ENCODE measurements around the gene DIAPH3. TPM values are rescaled to one million over a fixed set of nuclear protein-coding genes. Genes with fewer than 3 reads are reported as not detected.

Gene DIAPH3
- polyA plus RNA-seq, 6 donors from 2014 or later: not detected

DNA sequence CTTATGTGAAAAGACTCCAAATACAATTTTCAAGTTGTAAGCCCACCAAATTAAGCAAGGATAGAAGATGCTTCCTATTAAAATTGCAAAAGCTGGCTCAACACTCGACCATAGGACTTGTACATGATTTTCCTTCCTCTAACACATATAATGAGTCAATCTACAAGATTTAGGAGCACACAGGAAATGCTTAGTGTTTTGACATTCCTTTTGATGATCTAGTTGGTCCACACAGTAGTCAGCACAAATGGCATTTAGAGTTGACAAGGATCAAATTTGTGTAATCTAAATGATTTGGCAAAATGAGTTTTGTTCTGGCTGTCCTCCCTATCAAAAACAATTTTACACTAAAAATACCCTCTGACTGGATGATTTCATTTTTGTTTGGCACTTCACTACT, 340.2 kb downstream of the DIAPH3 start:
- no peak overlapping the region for H3K4me3 Mint-ChIP-seq
- H3K27me3 Mint-ChIP-seq: no peaks in the 10 kb centered on the region
- ATAC-seq (ENCODE audit: low read depth in 2 of 2) (no peak), DNase-seq (no peak)
- no peaks in the 10 kb centered on the region for H3K4me1 Mint-ChIP-seq
- H3K36me3 Mint-ChIP-seq: no peaks in the 10 kb centered on the region
- H3K27ac Mint-ChIP-seq: no peak overlapping the region
- peaks cover 0 to 2% (median 0%) of the 10 kb centered on the region in 7 donors for H3K9me3 Mint-ChIP-seq

DNA sequence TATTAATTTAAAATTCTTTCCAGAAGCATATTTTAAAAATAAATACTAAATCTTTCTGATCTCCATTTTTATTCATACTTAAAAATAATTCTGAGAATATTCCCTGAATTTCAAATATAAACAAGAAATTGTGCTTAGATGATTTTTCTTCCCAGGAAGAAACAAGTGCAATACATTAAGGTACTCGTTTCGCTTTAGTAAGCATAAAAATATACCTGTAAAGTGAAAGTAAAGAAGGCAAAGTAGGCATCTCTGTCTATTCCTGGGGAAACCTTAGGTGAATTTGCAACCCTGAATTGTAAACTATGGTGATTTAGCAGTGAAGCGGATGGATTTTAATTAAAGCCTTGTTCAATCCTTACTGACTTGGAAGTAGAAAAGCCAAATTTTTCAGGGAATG, 354.2 kb downstream of the DIAPH3 start:
- Mint-ChIP-seq H3K9me3 (no peaks in the 10 kb centered on the region), H3K4me3 (no peak overlapping the region), H3K36me3 (no peaks in the 10 kb centered on the region), H3K27me3 (no peaks in the 10 kb centered on the region), H3K4me1 (no peaks in the 10 kb centered on the region), H3K27ac (no peak overlapping the region)
- no peak for ATAC-seq (ENCODE audit: low read depth in 2 of 2)
- DNase-seq: no peak

DNA sequence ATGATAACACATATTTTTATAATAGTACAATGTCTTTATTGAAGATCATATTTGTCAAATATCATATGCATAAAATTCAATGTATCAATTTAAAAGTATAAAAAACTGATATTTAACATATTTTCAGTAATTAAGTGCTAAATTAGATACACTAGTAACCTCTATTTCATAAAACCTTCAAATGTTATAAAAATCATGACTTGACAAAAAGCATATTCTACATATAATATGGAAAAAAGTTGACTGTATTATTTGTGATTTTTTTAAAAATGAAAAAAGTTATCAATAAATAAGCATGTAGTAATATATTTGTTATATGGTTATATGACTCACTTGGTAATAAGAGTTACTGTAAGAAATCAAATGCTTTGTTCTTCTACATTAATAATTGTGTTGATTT, 356.9 kb downstream of the DIAPH3 start:
- Mint-ChIP-seq H3K9me3 (no peaks in the 10 kb centered on the region), H3K36me3 (no peaks in the 10 kb centered on the region), H3K4me3 (no peak overlapping the region), H3K4me1 (no peaks in the 10 kb centered on the region), H3K27me3 (no peaks in the 10 kb centered on the region), H3K27ac (no peak overlapping the region)
- DNase-seq: no peak
- ATAC-seq (ENCODE audit: low read depth in 2 of 2): no peak

DNA sequence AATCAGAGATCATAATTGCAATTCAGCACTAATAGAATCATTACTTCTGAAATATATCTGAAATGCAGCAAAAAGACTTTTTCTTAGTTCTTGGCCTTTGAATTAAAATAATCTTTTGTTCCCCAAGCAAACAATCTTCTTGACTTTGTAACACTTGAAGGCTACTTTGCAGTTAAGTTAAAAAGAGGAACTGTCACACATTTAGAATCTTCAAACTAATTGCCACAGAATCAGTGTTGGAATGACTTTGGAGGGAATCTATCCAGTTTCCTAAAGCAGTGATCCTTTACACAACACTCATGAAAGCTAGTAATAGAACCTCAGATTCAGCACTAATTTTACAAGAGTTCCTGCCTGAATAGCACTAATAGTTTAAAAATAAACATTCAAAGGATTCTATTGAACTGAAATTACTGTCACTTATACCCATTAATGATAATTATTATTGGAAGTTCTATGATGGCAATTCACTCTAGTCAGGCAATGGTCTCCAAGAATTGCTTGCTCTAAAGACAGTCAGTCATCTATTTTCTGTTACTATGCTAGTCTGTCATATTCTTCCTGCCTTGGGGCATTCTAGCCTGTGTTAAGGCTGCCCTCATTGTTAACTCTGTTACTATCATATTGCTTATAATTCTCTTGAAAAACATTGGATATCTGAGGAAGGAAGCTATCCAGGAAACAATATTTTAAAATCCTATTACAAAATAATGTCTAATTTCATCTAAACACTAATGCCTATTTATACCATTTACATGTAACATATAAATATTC, 362.4 kb downstream of the DIAPH3 start:
- Mint-ChIP-seq H3K4me3 (no peak overlapping the region), H3K27ac (no peak overlapping the region), H3K4me1 (no peaks in the 10 kb centered on the region), H3K9me3 (no peaks in the 10 kb centered on the region), H3K36me3 (no peaks in the 10 kb centered on the region), H3K27me3 (no peaks in the 10 kb centered on the region)
- DNase-seq: no peak
- ATAC-seq (ENCODE audit: low read depth in 2 of 2): no peak

DNA sequence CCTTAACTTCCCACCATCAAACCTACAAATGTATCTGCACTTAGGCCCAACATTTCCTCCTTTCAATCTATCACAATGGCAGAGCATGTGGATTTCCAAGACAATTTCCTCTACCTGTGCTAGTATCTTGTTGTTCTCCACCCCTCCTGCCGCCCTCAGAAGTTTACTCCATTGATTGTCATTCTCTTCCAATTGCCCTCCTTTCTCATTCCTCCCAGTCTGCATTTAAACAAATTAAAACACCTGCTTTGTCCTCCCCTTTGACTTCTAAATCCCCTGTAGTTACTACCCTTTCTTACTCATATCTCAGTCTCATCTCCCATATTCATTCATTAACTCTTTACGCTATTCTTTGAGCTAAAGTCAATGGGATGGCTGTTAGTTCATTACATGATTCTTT, 370.6 kb downstream of the DIAPH3 start:
- DNase-seq (no peak), ATAC-seq (ENCODE audit: low read depth in 2 of 2) (no peak)
- Mint-ChIP-seq H3K9me3 (no peaks in the 10 kb centered on the region), H3K27ac (no peak overlapping the region), H3K4me3 (no peak overlapping the region), H3K36me3 (no peaks in the 10 kb centered on the region), H3K27me3 (no peaks in the 10 kb centered on the region), H3K4me1 (no peaks in the 10 kb centered on the region)

DNA sequence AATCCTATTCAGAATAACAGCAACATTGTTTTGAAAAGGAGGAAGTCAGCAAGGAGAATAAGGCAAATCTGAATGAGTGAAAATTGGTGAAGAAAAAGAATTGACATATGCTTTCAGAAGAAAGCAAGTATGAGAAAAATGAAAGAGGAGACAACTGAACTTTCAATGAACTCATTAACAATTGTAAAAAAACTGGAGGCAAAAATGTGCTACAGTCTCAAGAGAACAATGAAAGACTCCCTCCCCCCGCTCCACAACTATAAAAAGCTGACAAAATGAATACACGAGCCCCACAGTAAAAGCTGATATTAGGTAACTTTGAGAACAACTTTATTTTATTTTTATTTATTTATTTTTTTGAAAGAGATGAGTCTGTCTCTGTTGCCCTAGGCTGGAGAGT, 373.1 kb downstream of the DIAPH3 start:
- H3K36me3 Mint-ChIP-seq: no peaks in the 10 kb centered on the region
- no peak for DNase-seq
- H3K4me3 Mint-ChIP-seq: no peak overlapping the region
- no peak for ATAC-seq (ENCODE audit: low read depth in 2 of 2)
- H3K9me3 Mint-ChIP-seq: no peaks in the 10 kb centered on the region
- no peaks in the 10 kb centered on the region for H3K4me1 Mint-ChIP-seq
- no peaks in the 10 kb centered on the region for H3K27me3 Mint-ChIP-seq
- no peak overlapping the region for H3K27ac Mint-ChIP-seq

DNA sequence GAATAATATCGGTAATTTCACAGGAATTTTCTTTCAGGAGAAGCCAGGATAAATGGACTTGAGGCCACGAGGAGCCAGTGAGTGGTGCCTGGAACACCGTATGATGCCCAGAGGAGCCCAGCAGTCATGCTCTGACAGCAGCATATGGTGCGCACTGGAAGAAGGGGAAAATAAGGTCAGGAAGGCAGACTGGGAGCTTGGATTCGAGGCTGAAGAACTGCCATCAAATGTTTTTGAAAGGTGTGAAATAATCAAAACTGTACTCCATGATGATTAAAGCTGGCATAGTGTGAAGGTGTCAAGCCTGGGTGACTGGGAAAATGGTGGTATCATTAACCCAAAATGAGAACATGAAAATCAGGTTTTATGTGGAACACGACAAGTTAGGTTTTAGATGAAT, 374.2 kb downstream of the DIAPH3 start:
- Mint-ChIP-seq H3K27me3 (no peaks in the 10 kb centered on the region), H3K9me3 (no peaks in the 10 kb centered on the region), H3K4me1 (no peaks in the 10 kb centered on the region), H3K4me3 (no peak overlapping the region), H3K36me3 (no peaks in the 10 kb centered on the region), H3K27ac (no peak overlapping the region)
- ATAC-seq (ENCODE audit: low read depth in 2 of 2) (no peak), DNase-seq (no peak)

DNA sequence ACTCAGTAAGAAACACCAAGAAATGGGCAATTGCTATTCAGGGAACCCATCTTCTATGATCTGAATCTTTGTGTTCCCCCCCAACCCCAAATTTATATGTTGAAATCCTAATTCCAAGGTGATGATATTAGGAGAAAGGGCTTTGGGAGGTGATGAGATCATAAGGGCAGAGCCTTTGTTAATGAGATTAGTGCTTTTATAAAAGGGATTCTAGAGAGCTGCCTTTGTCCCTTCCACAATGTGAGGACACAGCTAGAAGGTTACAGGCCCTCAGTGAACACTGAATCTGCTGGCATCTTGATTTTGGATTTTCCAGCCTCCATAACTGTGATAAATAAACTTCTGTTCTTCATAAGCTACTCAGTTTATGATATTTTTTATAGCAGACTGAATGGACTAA, 376.0 kb downstream of the DIAPH3 start:
- Mint-ChIP-seq H3K9me3 (no peaks in the 10 kb centered on the region), H3K27me3 (no peaks in the 10 kb centered on the region), H3K4me3 (no peak overlapping the region), H3K36me3 (no peaks in the 10 kb centered on the region), H3K4me1 (no peaks in the 10 kb centered on the region), H3K27ac (no peak overlapping the region)
- ATAC-seq (ENCODE audit: low read depth in 2 of 2): no peak
- no peak for DNase-seq

DNA sequence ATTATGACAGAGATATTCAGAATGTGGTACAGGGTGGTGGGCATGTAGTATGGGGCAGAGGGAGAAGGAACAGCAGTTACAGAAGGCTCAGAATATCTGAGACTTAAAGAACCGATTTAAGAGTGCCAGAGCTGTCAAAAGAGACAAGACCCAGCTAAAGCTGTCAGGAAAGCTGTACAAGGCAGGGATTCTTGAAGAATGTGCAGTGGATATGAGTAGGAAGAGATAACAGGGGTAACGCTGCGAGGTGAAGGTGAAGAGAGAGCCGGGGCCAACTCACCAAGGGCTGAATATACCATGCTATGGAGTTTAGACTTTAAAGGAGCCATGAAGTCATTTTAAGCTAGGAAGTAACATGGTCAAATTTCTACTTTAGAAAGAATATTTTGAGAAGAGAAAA, 381.0 kb downstream of the DIAPH3 start:
- no peak overlapping the region for H3K4me3 Mint-ChIP-seq

DNA sequence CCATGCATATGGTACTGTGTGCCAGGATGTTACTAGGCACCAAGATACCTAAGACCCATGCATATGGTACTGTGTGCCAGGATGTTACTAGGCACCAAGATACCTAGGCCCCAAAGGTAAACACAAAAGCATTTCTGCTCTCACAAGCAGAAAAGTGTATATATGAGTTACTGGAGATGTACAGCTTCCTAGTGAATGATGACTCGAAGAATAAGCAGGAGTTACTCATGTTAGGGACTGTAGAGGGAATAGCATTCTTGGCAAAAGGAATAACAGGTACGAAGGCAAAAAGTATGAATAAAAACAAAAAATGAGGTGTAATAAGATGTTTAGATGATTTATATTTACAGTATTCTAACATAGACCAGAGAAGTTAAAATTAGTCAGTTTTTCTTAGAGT, 383.7 kb downstream of the DIAPH3 start:
- DNase-seq: no peak
- Mint-ChIP-seq H3K9me3 (no peaks in the 10 kb centered on the region), H3K4me3 (no peak overlapping the region), H3K4me1 (no peaks in the 10 kb centered on the region), H3K36me3 (no peaks in the 10 kb centered on the region), H3K27ac (no peak overlapping the region), H3K27me3 (no peaks in the 10 kb centered on the region)
- ATAC-seq (ENCODE audit: low read depth in 2 of 2): no peak

More for the DNA sequence above, 381.0 kb downstream of the DIAPH3 start:
- Mint-ChIP-seq H3K4me1 (no peaks in the 10 kb centered on the region), H3K27ac (no peak overlapping the region), H3K36me3 (no peaks in the 10 kb centered on the region), H3K27me3 (no peaks in the 10 kb centered on the region), H3K9me3 (no peaks in the 10 kb centered on the region)
- ATAC-seq (ENCODE audit: low read depth in 2 of 2): no peak
- no peak for DNase-seq

DNA sequence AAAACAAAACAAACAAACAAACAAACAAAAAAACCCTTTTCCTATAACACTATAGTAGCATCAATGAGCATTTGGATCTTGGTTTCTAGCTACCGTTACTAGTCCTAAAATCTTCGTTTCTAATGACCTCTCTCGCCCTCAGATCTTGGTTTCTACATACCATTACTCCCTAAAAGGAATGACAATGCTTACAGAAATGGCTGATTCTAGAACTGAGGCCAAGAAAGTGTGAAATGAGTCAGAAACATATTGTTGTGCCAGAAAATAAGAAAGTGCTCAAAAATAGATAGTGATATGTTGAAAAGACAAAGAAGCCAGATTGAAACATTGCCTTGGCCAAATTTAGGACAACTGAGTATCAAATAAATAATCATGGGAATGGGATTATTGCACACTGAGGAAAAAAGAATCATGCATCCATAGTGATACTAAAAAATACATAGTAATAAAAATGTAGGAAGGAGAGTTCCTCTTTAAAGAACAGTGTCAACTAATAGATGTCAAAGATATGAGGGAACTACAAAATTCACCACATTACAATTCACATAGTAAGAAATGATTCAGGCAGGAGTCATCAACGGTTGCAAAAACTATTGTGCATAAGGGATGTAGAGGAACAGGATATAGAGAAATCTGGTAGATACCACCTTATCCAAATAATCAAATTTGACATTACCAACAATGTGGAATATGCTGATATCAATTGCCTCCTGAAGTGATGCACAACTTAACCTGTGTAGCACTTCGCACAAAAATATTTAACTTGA, 386.6 kb downstream of the DIAPH3 start:
- ATAC-seq (ENCODE audit: low read depth in 2 of 2) (no peak), DNase-seq (no peak)
- no peaks in the 10 kb centered on the region for H3K36me3 Mint-ChIP-seq
- H3K27me3 Mint-ChIP-seq: no peaks in the 10 kb centered on the region
- peak overlapping the region in 1 of 6 donors; percentile 1 for H3K27ac Mint-ChIP-seq
- no peak overlapping the region for H3K4me3 Mint-ChIP-seq
- H3K4me1 Mint-ChIP-seq: no peaks in the 10 kb centered on the region
- H3K9me3 Mint-ChIP-seq: no peaks in the 10 kb centered on the region

DNA sequence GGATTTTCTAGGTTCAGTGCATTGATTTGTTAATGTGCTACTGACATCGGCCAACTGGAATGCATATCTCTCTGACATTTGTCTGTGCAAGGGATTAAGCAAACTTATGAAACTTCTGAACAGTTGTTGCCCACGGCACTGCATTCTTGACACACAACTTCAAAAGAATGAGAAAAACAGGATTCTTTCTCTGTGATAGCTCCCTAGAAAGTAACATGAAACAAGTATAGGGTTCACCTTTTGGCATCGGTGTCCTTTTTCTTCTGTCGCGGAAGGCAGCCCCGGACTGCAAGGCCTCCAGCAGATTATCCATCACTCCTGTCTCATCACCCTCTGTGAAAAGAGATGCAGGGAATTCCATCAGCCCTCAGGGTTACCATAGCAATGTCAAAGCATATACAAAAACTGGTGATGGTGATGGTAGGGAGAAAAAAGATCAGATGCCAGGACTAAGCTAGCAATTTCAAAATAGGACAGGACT, 389.2 kb downstream of the DIAPH3 start:
- H3K27ac Mint-ChIP-seq: no peak overlapping the region
- H3K9me3 Mint-ChIP-seq: no peaks in the 10 kb centered on the region
- no peak for DNase-seq
- H3K4me3 Mint-ChIP-seq: no peak overlapping the region
- no peaks in the 10 kb centered on the region for H3K4me1 Mint-ChIP-seq
- H3K27me3 Mint-ChIP-seq: no peaks in the 10 kb centered on the region
- no peak for ATAC-seq (ENCODE audit: low read depth in 2 of 2)
- H3K36me3 Mint-ChIP-seq: no peaks in the 10 kb centered on the region

DNA sequence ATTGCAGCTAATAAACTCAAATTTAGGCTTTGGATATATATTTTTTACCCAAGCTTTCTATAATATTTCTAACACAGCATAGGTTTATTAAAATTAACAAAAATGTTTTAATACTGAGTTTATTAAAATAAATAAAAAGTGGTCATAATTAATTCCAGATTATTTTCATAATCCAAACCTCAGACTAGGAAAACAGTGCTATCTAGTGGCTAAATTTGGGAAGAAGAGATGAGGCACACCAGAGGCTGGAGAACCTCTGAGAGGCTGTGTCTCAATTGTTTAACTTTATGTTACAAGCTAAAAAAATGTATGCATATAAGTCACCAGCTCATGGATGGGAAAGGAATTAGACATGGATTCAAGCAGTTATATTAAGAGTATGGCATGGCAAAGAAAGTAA, 392.5 kb downstream of the DIAPH3 start:
- peak overlapping the region in 1 of 6 donors; percentile 13 for H3K27ac Mint-ChIP-seq
- H3K36me3 Mint-ChIP-seq: no peaks in the 10 kb centered on the region
- no peak overlapping the region for H3K4me3 Mint-ChIP-seq
- H3K27me3 Mint-ChIP-seq: no peaks in the 10 kb centered on the region
- no peak for ATAC-seq (ENCODE audit: low read depth in 2 of 2)
- no peaks in the 10 kb centered on the region for H3K9me3 Mint-ChIP-seq
- H3K4me1 Mint-ChIP-seq: no peaks in the 10 kb centered on the region
- no peak for DNase-seq

DNA sequence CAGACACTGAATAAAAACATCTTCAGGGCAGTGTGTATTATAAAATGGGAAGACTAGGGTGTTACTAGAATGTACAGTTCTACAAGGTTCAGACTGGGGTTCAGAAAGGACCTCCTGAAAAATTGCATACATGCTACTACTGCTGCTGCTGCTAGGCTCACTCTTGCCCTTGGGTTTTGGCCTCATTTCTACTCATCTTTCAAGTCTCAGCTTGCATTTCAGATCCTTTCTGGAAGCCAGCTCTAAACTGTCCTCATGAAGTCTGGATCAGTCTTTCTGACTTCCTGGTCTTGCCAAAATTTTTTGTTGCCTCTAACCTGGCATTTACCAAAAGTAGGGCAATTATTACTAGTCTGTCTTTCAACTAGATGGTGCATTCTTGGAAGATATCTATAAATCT, 393.3 kb downstream of the DIAPH3 start:
- H3K27me3 Mint-ChIP-seq: no peaks in the 10 kb centered on the region
- DNase-seq: no peak
- no peaks in the 10 kb centered on the region for H3K4me1 Mint-ChIP-seq
- no peak overlapping the region for H3K4me3 Mint-ChIP-seq
- no peaks in the 10 kb centered on the region for H3K36me3 Mint-ChIP-seq
- H3K9me3 Mint-ChIP-seq: no peaks in the 10 kb centered on the region
- ATAC-seq (ENCODE audit: low read depth in 2 of 2): no peak
- H3K27ac Mint-ChIP-seq: no peak overlapping the region
